HG03045 (cell line): ENCODE measurements around the gene BUD13.

Experiments
- ATAC-seq: cut with Tn5 transposase; IDR thresholded peaks from one replicate; pipeline ENCODE4 v1.9.1; 2021; ENCODE audit warnings: mild to moderate bottlenecking, moderate library complexity; ENCODE audit not compliant: unreplicated experiment

BUD13 gene

DNA sequence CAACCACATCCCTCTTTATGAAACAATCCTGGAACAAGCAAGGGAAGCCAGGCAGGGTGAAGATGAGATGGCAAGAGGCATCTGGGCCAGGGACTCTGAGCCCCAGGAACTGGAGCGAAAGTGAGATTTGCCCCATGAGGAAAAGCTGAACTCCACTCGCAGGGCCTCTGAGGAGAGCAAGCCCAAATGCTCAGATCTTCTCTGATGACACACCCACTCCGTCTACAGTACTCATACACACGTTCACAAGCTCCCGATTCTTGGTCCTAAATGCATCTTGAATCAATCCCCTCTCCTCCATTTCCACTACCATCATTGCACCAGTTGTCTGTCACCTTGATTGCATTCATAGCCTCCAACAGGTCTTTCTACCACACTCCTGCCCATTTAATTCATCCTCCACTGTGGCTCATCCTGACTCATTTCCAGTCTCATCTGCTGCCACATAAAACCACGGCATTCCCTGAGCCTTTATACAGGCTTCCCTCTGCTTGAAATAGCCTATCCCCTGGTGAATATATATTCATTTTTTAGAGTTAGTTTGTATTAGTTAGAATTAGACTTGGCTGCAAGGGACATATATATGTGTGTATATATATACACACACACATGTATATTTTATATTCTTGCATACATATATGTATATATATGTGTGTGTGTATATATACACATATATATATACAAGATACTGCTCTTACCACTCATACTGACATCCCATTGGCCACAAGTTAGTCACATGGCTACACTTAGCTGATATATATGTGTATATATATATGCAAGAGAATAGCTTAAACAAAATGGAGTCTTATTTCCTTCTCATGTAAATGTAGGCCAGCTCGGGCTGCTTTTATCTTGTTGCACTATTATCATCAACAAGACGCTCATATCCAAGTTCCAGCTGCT lies 20.3 kb upstream of the BUD13 start:
- no peak for ATAC-seq

DNA sequence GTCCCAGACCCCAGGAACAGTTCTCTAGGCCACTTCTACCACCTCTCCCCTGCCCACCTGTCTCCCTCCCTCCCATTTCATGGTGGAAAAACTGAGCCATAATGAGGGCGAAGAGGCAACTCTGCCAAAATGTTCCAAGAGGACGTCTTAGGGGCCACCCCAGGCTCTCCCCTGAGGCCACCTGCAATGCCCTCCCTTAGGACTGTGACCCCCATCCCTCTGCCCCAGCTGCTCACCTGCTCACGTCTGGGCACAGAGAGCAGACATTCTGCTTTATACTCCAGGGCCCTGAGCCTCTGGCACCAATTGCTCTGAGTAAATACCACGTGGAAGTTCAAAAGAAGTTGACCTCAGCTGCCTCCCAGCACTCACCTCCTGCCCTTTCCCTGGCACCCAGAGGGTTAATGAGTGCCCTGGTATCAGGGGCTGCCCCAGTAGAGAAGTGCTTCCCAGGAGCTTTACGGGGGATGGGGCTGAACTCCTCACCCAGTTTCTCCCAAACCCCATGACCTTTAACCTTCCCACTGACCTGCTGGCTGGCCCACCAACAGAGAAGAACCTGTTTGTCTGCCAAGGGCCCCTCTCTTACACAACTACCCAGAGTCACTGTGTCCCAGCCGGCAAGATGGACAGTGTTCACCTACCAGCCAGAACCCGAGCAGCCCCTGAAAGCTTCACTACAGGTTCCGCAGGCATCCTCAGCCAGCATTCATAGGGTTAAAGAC lies 19.5 kb upstream of the BUD13 start:
- ATAC-seq: no peak

DNA sequence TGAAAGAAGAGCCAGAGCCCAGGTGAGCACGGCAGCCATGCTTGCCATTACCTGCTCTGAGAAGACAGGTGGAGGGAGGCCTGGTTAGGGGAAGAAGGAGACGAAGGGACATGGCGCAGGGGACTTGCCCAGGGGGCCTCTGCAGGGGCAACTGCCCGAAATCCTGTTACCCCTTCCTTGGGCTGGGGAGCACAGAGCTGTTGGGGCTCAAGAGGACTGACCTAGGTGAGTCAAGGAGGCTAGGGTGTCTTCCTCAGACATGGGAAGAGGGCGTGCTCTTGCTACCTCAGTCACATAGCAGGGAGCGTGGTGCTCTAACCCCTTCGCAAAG lies 19.0 kb upstream of the BUD13 start, which contains the start of gene APOA5:
Gene APOA5 (minus strand): TSS at position 67 of the 331 bp plus-strand sequence. CDS start 19 bp downstream, at position 48.
- no peak for ATAC-seq

- ATAC-seq: no peak
Measured at GRCh38 chr11:116791002-116791812, 18.4 kb upstream of the BUD13 start.

DNA sequence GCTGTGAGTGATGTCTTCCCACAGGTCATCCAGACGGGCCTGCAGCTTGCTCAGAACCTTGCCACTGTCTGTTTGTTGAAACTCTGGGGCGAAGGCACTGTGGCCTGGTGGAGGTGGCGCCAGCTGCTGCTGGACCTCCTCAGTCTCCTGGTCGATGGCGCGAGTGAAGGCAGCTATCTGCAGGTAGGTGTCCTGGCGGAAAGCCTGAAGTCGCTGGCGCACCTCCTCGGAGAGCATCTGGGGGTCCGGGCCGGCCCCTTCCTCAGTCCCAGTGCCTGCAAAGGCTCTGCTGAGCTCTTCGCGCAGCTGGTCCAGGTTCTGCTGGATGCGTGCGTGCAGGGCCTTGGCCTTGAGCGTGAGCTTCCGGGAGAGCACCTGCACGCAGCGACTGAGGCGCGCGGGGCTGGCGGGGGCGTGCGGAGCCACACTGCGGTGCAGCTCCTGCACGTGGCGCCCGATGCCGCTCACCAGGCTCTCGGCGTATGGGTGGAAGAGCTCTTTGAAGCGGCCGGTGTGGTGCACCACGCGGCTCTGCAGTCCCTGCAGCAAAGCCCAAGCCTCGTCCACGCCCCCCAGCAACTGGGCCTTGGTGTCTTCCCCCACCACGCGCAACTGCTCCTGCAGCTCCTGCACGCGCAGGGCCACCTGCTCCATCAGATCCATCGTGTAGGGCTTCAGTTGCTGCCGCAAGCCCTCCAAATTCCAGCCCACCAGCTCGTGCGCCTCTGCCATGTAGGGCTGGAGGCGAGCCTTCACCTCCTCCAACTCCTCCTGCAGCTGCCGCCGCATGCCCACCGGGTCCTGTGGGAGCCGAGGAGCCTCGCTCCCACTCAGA lies 17.6 kb upstream of the BUD13 start:
- no peak for ATAC-seq

- ATAC-seq: no peak
Measured at GRCh38 chr11:116788975-116789374, 16.2 kb upstream of the BUD13 start.

GRCh38 chr11:116788534-116788933 lies 15.7 kb upstream of the BUD13 start:
- ATAC-seq: no peak

GRCh38 chr11:116787786-116788486 lies 15.1 kb upstream of the BUD13 start, which contains the start of gene ZPR1:
ZPR1 (minus strand) TSS chr11:116788023; CDS start chr11:116787990, 33 bp downstream.
- peak; percentile 89 for ATAC-seq

GRCh38 chr11:116787436-116787785 lies 14.6 kb upstream of the BUD13 start:
- ATAC-seq: no peak

- ATAC-seq: no peak
Measured at GRCh38 chr11:116786966-116787365, 14.2 kb upstream of the BUD13 start.

DNA sequence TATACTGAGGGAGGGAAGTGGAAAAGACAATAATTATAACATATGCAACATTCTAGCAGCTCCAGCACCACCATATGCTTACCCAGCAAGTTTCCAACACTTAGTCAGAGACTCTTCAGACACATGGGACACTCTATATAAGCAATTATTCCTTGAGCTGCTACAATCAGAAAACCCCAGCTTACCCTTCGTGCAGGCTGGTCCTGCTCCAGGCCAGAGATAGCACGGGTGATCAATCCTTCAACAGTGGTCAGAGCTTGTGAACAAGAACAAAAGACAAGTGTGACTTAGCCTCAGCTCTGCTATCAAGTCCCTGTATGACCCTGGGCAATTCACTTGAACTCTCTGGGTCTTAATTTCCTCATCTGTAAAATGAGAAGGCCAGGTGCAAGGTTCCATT lies 13.5 kb upstream of the BUD13 start:
- no peak for ATAC-seq

GRCh38 chr11:116782728-116783127 lies 9.9 kb upstream of the BUD13 start:
- ATAC-seq: no peak

- no peak for ATAC-seq
Measured at GRCh38 chr11:116778556-116778955, 5.8 kb upstream of the BUD13 start.

DNA sequence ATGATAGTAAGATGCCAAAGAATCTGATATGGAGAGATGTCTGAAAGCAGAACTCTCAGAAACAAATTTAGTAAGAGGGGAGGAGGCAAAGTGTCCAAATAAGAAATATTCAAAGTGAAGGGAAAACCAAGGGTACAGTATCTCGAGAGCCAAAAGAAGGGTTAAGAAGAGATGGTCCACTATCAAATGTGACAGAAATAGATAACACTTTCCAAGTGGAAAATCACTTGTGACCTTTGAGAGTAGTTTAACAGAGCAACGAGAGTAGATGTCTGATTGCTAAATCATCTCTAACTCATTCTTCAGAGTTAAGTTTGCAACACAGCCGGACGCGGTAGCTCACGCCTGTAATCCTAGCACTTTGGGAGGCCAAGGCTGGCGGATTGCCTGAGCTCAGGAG lies 4.3 kb upstream of the BUD13 start:
- ATAC-seq: no peak

DNA sequence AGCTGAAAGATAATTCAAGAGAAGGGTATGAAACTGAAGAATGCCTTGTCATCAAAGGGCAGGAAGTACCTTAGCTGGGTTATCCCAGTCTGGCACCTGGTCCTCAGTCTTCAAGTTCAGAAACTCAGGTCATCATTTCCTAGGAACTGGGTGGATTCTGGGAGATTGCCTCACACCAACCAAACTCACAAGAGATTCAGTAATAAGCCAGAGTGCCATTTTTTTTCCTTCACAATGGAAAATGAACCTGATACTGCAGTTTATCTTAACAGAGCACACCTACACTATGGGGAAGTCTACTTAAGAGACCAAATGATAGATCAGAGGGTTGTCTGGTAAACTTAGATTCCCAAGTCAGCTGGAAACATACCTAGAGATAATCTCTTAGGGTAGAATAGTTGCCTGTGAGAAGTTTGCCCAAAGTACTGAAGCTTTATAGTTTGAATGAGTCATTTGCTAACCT lies 3.8 kb upstream of the BUD13 start:
- no peak for ATAC-seq

DNA sequence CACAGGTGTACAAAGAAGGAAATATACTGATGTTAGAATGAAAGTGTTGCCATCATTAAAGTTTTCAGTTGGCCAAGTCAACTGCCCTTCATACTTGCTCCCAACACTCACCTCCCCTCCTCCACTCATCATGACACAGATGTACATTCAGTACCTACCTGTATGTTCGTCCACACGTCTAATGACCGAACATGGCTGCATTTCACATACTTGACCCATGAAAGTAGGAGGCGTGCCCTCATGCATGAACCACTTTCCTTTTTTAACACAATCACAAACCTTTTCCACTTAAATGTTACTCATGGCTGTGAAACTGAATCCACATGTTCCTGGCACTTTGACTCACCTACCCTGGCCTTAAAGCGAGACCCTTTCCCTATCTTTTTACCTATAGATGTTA lies 3.2 kb upstream of the BUD13 start:
- ATAC-seq: no peak

- ATAC-seq: no peak
Measured at GRCh38 chr11:116774661-116775060, 1.9 kb upstream of the BUD13 start.

- peak; percentile 47 for ATAC-seq
Measured at GRCh38 chr11:116773203-116774097, 663 bp upstream of the BUD13 start.

- no peak for ATAC-seq
Measured at GRCh38 chr11:116771935-116772334, 852 bp downstream of the BUD13 start.
